ENCODE measurements around the gene LRP1-AS.
"Not testable (repeated sequence)": the region's sequence is repeated elsewhere in the genome, so short reads cannot be mapped to it uniquely, and the experiment has no call there.

LRP1-AS gene

DNA sequence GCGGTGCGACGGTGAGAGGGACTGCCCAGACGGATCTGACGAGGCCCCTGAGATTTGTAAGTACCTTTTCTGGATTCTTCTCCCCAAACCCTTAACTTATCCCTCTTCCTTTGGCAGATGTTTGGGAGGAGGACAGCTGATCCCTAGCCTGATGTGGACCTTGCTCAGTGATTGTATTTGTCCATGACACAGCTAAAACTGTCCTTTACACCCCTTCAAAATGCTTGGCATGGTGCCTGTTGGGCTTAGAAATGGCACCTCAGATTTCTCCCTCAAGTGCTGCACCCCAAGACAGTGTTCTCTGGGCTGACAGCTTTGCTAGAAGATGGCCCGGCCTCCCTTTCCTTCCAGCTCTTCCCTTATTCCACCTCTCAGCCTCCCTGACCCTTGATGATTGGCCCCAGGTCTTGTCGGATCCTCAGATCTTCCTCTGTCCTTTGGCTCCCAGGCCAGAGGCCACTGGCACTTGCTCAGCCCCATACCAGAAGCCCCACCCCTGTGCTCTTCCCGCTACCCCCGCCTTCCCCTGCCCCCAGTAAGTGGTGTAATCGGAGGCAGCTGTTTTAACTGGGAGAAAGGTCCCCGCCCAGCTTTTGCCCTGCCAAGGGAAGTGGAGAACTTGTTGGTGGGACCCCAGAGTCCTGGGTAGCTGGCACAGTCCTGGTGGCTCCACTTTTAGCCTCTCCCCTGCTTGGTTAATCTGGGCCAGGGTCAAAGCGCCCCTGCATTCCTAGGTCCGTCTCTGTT is 8.7 kb downstream of the LRP1-AS start:
- FAIRE-seq = no peak

DNA sequence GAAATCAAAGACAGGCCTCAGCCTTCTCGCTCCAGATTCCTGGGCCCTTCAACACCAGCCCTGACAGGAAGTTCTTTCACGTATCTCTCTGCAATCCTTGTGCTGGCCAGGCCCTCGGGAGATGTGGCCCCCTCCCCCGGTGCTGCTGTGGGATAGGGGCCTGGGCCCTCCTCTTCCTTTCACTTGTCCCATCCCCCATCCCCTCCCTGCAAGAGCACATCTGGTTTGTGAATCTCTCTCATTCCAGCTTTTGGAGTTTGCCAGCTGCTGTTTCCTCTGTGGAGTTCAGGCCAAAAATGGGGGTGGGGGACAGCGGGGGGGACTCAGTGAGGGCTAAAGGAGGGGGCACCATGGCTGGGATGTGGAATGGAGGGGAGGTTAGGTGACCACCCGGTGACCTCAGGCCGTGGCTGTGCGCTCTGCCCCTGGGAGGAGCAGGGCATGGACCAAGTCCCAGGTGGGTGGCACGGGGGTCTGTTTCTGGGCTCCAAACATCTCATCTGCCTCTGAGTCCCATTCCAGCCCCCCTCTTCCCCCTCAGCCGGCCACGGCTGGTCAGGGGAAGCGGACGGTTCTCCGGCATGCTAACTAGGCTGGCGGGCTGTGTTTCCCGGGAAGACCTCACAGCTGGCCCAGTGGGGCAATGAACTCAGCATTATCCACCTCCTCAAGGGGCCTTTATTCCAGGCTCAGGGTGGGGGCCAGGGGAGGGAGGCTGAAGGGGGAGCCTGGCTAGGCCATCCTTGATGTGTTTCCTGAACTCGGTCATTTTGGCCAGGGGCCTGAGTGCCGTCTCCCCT is 11.7 kb downstream of the LRP1-AS start:
- FAIRE-seq = no peak

DNA sequence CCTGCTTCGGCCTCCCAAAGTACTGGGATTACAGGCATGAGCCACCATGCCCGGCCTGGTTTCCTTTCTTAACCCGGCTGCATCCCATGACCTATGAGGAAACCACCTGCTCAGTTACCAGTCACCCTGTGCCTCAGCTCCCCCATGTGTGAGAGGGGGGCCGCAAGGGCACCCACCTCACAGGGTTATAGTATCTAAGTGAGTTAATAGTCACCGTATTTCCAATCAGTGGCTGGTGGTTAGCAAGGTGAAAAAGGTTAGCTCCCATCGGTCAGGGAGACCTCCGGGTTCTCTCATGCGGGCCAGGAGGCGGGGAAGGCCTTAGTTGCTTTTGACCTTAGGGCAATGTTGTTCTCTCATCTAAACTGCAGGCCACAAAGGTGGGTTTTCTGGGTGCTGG is 12.5 kb downstream of the LRP1-AS start:
- FAIRE-seq = no peak

DNA sequence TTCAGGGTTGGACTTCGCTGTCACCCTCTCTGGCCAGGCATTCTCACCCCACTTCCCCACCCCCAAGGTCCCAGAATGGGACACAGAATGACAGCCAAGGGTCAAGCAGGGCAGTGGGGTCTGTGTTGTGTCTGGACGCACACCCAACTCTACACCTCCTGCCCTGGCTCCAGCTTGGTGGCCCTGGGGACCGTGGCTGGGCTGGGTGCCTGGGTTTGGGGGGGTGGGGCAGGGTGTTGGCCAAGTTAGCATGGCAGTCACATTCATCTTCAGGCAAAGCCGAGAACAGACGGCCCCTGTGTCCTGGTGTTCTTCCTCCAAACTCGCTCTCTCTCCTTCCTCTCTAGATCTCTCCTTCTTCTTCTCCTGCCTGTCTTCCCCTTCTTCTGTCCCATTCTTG is 13.5 kb downstream of the LRP1-AS start:
- FAIRE-seq = no peak

DNA sequence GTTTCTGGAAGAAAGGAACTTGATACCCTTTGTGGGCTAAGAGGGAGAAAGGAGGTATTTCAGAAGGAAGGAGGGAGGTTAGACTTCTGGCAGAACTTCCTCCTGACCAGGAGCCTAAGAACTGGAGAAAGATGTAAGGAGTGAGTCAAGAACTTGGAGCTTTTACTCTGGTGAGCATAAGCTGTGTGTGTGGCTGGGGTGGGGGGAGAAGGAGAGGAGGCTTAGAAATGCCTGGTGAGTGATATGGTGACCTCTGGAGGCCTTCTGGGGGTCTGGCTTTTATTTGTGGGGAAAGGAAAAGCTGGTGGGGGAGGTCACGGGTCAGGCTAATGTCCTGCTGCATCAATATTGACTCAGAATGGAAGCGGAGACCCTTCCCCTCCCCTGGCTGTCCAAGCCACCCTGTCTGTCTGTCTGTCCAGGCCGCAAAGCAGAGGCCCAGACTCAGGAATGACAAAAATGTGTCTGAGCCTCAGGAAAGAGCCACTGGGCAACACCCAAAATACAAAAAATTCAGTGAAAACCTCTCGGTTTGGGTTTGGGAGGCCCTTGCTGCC is 14.3 kb downstream of the LRP1-AS start:
- FAIRE-seq = no peak

DNA sequence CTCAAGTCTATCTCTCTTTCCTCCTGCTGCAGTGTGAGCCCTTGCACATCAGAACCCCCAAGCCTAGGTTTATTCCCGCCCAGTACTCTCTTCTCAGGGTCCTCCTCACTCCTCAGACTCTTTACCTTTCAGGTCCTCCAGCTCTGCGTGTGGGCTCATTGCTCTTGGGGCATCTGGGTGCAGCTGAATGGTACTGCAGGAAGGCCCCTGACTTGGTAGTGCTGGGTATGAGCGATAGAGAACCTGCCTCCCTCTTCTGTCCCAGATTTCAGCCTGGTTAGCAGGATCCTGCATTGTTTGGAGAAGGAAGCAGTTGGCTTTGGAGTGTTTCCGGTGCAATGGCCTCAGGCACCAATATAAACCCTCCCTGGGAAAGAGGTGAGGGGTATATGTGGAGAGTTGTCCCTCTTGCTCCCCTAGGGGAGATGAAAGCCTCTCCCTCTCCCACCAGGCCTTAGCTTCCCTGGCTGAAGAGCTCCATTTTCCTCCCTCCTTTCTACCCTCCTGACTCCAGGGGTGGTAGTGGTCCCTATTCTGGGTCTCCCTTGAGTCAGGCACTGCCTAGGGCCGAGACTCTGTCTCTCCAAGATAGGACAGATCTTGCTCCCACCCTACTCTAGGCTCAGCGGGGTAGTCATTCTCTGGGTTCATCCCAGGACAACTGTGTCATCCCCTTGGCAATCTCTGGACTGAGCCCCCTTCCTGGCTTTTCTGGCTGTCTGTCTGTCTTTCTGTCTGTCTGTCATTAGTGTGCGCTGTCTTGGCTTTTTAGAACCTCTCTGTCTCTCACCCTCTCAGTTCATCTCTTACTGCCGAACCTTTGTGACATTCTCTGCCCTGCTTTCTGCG is 15.3 kb downstream of the LRP1-AS start:
- no peak for FAIRE-seq

DNA sequence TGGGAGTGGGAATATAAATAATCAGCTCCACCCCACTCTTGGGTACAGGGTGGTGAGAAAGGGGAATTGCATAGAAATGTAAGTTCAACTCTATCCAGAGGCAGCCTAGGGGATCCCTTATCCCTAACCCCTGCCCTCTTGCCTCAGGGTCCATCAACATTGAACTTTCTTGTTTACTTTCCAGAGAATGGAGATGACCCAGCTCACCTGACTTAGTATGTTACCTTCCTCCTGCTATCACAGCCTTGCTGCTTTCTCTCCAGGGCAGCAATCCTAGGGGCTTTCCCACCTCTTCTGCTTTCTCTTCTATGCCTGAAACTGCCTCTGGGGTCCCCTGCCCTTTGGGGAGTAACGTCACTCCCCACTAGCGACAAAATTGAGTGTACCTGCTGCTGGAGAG is 16.5 kb downstream of the LRP1-AS start:
- FAIRE-seq = no peak

DNA sequence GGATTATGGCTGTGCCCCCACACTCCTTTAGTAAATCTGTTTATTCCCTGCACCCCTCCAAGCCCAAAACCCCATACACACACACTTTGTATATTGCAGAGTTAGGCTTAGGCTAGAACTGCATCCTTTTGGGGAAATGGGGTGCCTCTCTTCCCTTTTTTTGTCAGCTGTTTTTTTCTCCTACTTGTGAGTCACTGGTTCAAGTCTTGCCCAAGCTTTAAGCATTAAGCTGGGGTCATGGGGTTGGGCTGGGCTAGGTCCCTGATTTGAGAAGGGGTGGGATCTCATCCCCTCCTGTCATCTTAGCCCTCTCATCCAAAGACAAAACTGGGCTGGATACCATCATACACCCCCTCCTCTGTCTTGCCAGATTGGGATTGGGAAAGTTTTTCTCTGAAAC is 17.5 kb downstream of the LRP1-AS start:
- no peak for FAIRE-seq

DNA sequence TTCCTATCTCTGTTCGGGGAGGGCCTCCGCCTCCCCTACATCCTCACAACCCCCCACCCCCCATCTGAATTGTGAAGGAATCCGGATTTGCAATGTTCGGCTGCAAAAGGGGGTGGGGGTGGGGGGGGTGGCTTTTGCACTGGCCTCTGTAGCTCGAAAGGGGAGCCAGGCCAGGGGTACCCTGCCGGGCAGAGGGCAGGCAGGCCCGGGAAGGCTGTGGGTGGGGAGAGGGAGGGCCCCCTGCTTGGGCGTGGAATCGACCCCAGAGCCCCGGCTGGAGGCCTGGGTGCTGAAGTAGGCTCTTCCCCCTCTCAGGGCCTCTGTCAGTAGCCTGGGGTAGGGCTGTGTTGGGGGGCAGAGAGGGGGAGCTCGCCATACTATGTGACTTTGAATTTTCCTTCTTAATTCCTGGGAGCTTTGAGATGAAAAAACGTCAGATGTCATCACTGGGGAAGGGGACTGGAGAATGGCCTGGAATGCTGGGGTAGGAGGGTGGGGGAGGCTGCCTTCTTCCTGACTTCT is 18.0 kb downstream of the LRP1-AS start:
- no peak for FAIRE-seq

DNA sequence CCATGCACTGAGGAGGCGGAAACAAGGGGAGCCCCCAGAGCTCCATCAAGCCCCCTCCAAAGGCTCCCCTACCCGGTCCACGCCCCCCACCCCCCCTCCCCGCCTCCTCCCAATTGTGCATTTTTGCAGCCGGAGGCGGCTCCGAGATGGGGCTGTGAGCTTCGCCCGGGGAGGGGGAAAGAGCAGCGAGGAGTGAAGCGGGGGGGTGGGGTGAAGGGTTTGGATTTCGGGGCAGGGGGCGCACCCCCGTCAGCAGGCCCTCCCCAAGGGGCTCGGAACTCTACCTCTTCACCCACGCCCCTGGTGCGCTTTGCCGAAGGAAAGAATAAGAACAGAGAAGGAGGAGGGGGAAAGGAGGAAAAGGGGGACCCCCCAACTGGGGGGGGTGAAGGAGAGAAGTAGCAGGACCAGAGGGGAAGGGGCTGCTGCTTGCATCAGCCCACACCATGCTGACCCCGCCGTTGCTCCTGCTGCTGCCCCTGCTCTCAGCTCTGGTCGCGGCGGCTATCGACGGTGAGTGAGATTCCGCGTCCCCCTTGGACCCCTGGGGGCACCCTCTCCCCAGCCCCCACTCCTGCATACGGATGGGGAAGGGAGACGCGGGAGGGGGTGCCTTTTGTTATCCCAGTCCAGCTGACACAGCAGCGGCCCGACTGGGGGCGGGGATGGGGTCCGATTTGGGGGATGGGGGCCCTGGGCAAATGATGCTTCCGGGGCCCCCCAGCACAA is 18.7 kb downstream of the LRP1-AS start:
- FAIRE-seq = no peak

DNA sequence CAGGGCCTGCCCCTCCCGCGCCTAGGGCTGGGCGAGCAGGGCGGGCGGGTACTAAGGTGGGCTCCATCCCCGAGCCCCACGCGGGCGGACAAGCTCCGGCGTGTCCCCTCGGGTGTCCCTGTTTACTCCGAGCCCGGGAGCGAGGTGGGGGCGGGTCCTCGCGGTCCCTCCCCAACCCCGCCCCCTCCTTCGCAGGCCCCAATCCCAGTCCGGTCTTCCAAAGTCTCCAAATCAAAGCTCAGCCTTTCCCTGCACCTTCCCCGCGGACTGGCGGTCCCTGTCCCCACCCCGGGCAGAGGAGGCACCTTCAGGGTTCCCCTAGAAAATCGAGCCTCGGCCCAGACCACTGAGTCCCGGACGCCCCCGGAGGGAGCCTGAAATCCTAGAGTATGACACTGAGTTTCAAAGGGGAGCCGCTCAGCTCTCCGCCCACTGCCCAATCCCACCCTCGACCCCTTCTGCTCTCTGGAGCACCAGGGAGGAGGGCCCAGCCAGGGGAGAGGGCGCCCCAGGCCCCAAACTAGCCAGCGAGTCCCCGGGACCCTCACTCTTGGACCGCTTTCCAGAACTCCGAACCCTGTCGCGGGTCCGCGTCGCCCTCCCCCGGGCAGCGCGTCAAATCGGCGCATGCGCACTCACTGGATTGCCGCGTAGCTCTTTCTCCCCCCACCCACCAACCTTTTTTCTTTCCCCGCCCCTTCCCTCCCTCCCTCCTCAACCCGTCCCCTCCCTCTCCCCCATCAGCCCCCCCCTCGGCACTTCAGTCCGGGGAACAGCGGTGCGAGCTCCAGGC is 19.5 kb downstream of the LRP1-AS start, which contains the start of gene LRP1:
Gene LRP1, plus strand, starts transcription at position 758 of the 793 bp plus-strand sequence. CDS start 482 bp downstream, outside the sequence.
- FAIRE-seq = no peak

DNA sequence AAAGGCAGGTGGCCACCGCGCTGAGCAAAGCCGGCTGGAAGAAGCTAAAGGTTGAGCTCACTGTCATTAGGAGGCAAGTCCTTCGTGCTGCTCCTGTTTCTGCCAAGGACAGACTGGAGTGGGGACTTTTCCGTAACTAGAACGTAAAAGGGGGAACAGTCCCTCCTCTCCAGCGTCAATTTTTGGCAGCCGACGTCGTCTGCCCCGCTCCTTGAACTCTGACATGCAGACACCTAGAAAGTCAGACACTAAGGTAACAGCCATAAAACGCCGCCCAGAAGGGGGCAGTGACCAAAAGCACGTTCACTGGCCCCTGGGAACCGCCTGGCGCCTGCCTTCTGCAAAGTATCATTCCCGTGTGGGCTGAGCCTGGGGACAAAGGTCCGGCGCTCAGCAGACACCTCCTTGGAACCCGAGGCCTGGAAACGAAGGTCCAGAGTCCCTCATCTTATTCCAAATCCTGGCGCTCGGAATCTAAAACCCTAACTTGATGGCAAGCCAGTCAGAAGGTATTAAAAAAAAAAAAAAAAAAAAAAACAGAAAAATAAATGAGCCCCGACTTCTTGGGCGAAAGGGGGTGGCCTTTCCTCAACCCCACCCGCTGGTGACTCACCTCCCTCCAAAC is 20.2 kb downstream of the LRP1-AS start:
- no peak for FAIRE-seq

DNA sequence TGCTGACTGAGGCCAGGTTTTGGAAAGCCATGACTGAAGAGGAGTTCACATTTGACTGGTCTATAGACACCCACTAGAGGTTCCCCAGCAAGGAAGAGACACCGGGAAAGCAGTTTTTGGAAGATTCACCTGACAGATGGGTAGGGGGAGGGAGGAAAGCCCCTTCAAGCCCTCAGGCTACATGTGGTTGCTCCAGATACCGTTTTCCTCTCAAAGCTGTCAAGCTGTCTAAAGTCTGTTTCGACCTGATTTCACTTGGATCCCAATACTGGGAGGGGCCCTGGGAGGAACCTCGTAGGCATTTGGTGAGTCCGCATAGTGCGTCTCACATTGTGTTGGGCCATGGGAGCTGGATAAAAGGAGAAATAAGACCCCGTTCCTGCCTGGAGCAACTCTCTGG is 20.9 kb downstream of the LRP1-AS start:
- FAIRE-seq = no peak

DNA sequence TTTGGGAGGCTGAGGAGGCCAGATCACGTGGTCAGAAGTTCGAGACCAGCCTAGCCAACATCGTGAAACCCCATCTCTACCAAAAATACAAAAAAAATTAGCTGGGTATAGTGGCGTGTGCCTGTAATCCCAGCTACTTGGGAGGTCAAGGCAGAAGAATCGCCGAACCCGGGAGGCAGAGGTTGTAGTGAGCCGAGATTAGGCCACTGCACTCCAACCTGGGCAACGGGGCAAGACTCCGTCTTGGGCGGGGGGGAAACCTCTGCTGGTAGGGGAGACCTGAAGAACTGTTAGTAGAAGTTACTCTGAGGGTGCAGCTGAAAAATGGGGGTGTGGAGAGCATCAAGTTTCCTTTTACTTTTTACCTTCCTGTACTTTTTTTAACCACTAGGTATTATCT is 21.4 kb downstream of the LRP1-AS start:
- FAIRE-seq = no peak

DNA sequence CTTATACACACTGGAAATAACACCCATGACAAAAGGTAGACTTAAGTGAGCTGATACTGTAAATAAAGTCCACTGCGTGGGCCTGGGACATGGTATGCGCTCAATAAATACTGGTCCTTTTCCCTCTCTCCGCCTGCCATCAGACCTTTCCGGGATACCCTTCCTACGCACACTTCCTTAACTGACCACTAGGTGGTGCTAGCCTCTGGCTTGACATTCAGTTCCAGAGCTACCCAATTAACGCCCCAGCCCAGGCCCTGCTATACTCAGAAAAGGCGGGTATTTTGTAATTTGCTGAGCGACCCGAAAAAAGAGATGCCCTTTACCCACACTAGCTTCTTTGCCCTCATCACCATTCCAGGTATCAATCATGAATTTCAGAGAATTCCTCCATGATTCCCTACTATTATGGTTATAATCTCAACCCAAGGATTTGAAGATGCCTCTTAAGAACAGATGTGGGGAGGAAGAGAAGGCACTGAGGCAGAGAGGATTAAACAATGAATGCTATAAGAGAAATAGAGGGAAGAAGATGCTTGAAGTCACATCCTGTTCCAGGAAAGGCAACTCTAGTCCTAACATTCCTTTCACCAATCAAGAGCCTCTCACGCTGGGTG is 23.1 kb downstream of the LRP1-AS start:
- no peak for FAIRE-seq

DNA sequence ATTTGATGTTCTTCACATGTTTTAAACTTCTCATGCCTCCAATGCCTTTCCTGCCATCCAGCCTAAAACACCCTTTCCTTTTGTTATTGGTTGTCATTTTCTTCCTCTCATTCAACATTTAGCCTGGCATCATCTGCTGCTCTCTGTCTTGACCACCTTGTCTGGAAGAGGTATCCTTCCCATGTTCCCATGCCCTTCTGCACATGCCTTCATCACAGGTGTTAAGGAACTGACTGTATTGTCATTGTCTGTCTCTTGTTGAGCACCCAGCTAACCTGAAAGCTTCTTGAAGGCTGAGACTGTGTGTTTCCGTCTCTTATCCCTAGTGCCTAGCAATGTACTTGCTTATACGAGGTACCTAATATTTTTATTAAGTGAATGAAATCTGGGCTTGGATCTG is 23.6 kb downstream of the LRP1-AS start:
- no peak for FAIRE-seq

DNA sequence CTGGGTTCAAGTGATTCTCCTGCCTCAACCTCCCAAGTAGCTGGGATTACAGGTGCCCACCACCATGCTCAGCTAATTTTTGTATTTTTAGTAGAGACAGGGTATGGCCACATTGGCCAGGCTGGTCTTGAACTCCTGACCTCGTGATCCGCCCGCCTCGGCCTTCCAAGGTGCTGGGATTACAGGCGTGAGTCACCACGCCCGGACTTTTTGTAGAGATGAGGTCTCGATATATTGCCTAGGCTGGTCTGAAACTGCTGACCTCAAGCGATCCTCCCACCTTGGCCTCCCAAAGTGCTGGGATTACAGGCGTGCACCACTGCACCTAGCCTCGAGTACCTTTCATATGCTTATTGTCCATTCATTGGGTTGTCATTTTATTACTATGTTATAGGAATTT is 26.7 kb downstream of the LRP1-AS start:
- not testable (repeated sequence) for FAIRE-seq

DNA sequence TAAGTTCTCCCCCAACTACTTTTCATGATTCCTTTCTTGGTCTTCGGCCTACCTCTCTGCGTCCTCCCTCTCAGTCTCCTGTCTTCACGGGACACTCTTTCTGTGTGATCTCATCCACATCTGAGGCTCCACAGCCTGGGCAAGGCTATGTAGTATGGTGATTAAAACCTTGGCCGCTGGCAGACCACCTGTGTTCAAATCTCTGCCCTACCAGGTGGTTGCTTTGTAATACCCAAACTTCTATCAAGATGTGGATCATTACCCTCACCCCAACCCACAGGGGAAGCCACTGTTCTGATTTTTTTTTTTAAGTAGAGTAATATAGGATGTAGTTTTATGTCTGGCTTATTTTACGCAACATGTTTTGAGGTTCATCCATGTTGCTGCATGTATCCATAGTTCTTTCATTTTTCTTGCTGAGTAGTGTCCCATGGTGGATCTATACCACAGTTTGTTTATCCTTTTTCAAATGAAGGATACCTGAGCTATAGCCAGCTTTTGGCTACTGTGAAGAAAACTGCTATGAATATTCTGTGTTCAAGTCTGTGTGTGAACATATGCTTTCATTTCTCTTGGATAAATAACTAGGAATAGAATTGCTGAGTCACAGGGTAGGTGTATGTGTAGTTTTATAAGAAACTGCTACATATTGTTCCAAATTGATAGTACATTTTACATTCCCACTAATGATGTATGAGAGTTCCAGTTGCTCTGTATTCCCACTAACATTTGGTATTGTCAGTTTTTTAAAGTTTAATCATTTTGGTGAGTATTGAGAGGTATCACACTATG is 27.9 kb downstream of the LRP1-AS start:
- FAIRE-seq = no peak

DNA sequence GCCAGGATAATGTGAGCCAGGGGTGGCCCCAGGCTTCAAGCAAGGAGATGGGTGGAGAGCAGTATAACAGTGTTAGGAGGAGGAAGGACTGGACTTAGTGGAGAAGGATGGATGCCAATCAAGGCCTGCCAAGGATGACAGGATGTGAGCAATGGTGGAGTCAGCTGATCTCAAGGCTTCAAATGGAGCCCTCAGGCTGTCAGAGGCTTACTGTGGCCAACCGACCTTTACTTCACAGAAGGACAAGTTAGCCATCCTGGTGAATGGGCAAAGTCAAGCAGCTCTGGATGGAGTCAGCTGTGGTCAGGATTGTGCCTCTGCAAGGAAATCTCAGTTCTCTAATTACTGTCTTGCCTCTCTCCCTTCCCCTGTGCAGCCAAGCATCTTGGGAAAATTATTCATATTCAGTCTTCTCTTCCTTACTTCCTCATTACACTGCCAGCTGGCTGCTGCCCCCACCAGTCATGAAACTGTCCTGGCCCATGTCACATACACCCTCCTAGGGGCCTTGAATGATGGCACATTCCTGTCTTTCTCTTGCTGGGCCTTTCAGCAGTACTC is 28.6 kb downstream of the LRP1-AS start:
- FAIRE-seq = no peak
